ENCODE data around the gene PTPN11.
"Not testable (repeated sequence)": the region's sequence is repeated elsewhere in the genome, so short reads cannot be mapped to it uniquely, and the experiment has no call there.

Gene PTPN11

DNA sequence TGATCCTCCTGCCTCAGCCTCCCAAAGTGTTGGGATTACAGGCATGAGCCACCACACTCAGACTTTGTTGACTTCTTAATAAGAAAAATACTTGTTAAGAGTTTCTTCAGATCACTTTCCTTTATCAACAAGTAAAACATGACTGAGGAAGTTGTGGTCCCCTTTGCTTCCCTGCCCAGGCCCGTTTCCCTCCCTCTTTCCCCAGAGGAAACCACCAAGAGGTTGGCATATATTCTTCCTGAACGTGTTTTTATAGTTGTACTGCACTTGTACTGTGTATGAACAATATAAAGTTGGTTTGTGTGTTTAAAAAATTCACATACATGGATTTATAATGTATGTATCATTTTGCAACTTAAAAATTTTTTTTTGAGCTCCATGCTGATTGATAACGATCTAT, 28.4 kb downstream of the PTPN11 start:
- no peak for DNase-seq (ENCODE audit: low read depth in 4 of 4, low spot score in 1 of 4)

DNA sequence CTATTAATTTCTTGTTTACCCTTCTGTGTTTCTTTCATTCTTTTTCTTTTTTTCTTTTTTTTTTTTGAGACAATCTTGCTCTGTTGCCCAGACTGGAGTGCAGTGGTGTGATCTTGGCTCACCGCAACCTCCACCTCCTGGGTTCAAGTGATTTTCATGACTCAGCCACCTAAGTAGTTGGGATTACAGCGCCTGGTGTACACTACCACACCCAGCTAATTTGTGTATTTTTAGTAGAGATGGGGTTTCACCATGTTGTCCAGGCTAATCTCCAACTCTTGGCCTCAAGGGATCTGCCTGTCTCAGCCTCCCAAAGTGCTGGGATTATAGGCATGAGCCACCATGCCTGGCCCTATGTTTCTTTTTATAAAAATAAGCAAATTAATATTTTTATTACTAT, 29.4 kb downstream of the PTPN11 start:
- DNase-seq (ENCODE audit: low read depth in 4 of 4, low spot score in 1 of 4) = not testable (repeated sequence)

GRCh38 chr12:112450725-112451124, 32.0 kb downstream of the PTPN11 start:
- DNase-seq (ENCODE audit: low read depth in 4 of 4, low spot score in 1 of 4) = no peak

GRCh38 chr12:112456029-112456428, 37.3 kb downstream of the PTPN11 start:
- DNase-seq (ENCODE audit: low read depth in 4 of 4, low spot score in 1 of 4) = no peak

GRCh38 chr12:112457142-112457541, 38.4 kb downstream of the PTPN11 start:
- not testable (repeated sequence) for DNase-seq (ENCODE audit: low read depth in 4 of 4, low spot score in 1 of 4)

DNA sequence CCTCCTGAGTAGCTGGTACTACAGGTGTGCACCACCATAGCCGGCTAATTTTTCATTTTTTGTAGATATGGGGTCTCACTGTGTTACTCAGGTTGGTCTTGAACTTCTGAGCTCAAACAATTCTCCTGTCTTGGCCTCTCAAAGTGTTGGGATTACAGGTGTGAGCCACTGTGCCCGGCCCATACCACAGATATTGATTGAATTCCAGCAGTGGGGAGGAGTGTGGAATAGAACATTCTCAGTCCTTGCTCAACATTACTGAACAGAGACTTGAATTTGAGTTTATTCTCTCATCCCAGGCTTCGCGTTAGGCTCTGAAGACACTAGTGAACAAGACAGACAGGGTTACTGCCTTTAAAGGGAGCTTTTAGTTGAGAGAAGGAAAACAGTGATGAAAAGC, 39.6 kb downstream of the PTPN11 start:
- DNase-seq (ENCODE audit: low read depth in 4 of 4, low spot score in 1 of 4) = no peak

DNA sequence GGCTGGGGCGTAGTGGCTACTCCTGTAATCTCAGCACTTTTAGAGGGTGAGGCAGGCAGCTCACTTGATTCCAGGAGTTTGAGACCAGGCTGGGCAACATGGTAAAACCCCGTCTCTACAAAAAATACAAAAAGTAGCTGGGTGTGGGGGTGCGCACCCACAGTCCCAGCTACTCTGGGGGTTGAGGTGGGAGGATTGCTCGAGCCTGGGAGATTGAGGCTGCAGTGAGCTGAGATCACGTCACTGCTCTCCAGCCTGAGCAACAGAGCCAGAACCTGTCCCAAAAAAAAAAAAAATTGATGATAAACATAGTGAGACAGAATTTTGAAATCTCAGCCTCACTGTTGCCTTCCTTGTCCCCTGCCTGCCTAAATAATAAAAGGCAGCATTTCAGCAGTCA, 40.0 kb downstream of the PTPN11 start:
- no peak for DNase-seq (ENCODE audit: low read depth in 4 of 4, low spot score in 1 of 4)

- DNase-seq (ENCODE audit: low read depth in 4 of 4, low spot score in 1 of 4) = no peak
Measured at GRCh38 chr12:112463478-112463877, 44.7 kb downstream of the PTPN11 start.

GRCh38 chr12:112464605-112465004, 45.9 kb downstream of the PTPN11 start:
- no peak for DNase-seq (ENCODE audit: low read depth in 4 of 4, low spot score in 1 of 4)

GRCh38 chr12:112466011-112466422, 47.3 kb downstream of the PTPN11 start:
- no peak for DNase-seq (ENCODE audit: low read depth in 4 of 4, low spot score in 1 of 4)

DNA sequence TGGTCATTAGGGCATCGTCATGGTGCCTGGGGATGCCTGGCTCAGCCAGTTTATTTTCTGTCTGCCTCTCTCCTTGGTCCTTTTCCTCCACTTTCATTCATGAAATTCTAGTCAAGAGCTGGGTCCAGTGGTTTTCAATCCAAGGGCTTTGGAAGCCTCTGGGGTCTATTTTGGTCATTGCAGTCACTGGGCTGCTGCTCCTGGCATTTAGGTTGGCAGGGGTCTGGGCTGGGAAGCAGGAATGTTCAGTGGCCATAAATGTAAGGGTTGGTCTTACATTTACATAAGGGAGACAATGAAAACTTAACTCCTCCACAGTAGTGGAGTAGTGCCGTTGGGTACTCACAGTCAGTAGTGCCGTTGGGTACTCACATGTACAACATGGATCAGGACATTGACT, 48.1 kb downstream of the PTPN11 start:
- DNase-seq (ENCODE audit: low read depth in 4 of 4, low spot score in 1 of 4) = no peak

- DNase-seq (ENCODE audit: low read depth in 4 of 4, low spot score in 1 of 4) = no peak
Measured at GRCh38 chr12:112468046-112468445, 49.3 kb downstream of the PTPN11 start.

DNA sequence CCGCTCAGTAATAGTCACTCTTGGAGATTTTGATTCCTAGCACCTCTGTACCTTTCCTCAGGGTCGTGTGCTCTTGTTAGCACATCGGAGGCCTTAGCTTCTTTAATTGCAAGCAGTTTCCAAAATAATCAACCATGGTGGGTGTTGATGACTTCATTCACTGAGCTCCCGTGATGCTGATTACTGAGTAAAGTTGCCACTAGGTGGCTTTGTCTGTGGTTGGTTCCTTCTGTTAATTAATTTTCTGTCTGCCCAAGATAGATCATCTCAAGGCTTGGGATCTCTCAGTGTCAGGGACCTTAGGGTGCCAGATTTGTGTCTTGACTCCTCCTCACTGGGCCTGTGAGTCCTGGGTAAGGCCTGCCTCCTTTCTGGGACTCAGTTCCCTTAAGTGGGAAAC, 54.3 kb downstream of the PTPN11 start:
- DNase-seq (ENCODE audit: low read depth in 4 of 4, low spot score in 1 of 4) = no peak

DNA sequence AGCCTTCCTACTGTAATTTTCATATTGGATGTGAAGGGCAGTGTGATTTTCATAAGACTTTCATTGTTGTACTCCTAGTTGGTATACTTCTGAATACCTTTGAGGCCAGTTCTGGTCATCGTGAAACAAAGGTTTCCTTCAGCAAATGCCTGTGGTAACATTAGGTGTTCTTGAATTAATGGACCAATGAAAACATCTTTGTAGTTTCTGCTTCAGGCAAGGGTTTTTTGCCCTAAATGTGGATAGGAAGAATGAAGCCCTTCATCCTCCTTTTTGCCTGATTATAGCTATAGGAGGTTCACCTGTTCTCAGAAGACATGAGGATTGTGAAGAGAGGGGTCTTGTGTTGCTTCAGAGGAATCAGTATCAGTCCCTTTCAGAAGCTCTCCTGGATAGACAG, 60.7 kb downstream of the PTPN11 start:
- DNase-seq (ENCODE audit: low read depth in 4 of 4, low spot score in 1 of 4) = no peak

GRCh38 chr12:112480931-112481330, 62.2 kb downstream of the PTPN11 start:
- no peak for DNase-seq (ENCODE audit: low read depth in 4 of 4, low spot score in 1 of 4)

- DNase-seq (ENCODE audit: low read depth in 4 of 4, low spot score in 1 of 4) = no peak
Measured at GRCh38 chr12:112482733-112483132, 64.0 kb downstream of the PTPN11 start.

DNA sequence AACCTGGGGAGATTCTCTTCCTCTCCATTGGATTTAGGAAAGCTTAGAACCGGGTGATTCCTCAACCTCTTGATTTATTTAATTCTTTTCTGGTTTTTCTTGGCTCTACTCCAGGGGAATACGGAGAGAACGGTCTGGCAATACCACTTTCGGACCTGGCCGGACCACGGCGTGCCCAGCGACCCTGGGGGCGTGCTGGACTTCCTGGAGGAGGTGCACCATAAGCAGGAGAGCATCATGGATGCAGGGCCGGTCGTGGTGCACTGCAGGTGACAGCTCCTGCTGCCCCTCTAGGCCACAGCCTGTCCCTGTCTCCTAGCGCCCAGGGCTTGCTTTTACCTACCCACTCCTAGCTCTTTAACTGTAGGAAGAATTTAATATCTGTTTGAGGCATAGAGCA, 67.6 kb downstream of the PTPN11 start:
- no peak for DNase-seq (ENCODE audit: low read depth in 4 of 4, low spot score in 1 of 4)

DNA sequence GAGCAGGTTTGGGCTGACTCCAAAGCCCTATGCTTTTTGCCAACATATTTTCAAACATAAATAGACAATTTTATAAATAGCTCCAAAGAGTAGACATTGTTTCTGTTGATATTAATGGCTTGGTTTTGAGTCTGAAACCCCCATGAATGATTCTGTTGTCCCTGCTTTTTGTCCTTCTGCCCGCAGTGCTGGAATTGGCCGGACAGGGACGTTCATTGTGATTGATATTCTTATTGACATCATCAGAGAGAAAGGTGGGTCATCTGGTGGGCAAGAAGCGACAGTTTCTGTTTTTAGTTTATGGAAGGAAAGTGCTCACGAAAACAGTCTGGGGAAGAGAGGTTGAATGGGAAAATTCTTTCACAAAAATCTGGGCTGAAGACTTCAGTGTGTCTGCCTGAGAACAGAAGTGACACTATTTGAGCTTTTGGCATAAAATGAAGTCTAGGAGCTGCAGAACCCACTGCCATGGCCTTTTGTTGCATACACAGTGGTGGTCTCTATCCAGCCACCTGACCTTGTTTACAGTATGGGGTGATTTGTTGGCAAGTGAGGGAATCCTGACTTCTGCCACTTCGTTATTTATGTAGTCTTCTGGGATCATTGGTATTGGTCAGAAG, 69.6 kb downstream of the PTPN11 start:
- no peak for DNase-seq (ENCODE audit: low read depth in 4 of 4, low spot score in 1 of 4)

- no peak for DNase-seq (ENCODE audit: low read depth in 4 of 4, low spot score in 1 of 4)
Measured at GRCh38 chr12:112489456-112489855, 70.7 kb downstream of the PTPN11 start.

DNA sequence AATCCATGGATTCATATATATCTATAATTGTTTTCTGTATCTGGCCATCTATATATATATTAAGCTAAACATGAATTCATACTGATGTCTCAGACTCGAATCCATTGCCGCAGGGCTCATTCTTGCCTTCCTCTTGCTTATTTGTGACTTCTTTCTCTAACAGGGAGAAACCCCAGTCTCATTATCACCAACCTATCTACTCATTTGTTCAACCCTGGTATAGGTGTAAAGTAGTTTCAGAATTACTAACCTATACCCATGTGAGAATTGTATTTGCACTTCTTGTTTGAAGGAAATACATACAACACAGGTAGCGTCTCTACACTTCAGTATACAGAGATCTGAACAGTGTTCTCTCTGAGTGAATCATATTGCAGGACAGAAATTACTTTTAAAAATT, 77.7 kb downstream of the PTPN11 start:
- no peak for DNase-seq (ENCODE audit: low read depth in 4 of 4, low spot score in 1 of 4)

DNA sequence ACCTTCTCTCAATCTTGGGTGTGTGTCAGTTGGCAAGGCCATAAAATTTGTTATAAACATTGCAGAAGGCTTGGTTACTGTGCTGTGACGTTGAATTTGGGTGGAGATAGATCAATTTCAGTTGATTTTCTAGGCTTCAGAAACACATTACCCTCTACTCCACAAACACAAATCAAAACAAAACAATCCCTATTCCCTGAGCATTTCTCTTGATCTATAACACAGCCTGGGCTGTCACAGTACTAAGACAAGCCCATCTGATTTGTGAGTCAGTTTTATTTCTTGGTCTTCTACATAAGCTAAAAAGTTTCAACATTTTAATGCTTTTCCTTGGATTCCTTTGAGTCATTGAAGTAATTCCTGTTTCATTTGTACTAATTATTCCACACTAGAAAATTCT, 79.8 kb downstream of the PTPN11 start:
- no peak for DNase-seq (ENCODE audit: low read depth in 4 of 4, low spot score in 1 of 4)

DNA sequence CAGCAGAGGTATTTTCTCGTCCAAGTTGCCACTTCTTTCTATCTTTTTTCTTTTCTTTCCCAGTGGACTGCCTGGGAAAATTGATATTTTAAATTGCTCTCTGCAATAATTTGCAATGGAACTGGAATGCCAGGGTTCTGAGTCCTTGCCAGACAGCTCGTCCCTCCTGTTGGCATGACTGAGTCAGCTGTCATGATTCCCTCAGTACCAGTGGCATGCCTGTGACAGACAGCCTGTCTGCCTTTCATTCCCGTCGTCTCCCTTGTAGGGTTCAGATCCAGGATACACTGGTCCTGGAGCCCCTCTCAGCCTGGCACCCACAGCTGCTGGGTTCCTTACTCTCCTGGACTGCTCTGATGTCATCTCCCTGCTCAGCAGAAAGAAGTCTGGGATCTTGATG, 84.8 kb downstream of the PTPN11 start:
- DNase-seq (ENCODE audit: low read depth in 4 of 4, low spot score in 1 of 4) = no peak

GRCh38 chr12:112506513-112507166, 87.9 kb downstream of the PTPN11 start:
- DNase-seq (ENCODE audit: low read depth in 4 of 4, low spot score in 1 of 4) = no peak
